Left lung (tissue), 10 donors: ENCODE measurements around the gene KCNF1. TPM values are rescaled to one million over a fixed set of nuclear protein-coding genes. Genes with fewer than 3 reads are reported as not detected.

ENCODE experiments used
- ATAC-seq: fragments of 200-7000 bp; cut with Tn5 transposase; one replicate; pipeline ENCODE4 v1.9.1; 2020; ENCODE audit warnings: moderate library complexity
- DNase-seq, 4 donors: peaks; one replicate each; pipeline ENCODE4 v3.0.0-alpha.2; 2013 to 2020
- H3K27ac ChIP-seq, 2 donors: fragments of 200-600 bp; sonication (generic) in 1 of 2; one replicate each; pipeline versions ENCODE4 v1.5.0 to v1.8.0; 2020 to 2021
- H3K27me3 ChIP-seq, 2 donors: fragments of 200-600 bp; sonication (generic) in 1 of 2; one replicate each; pipeline versions ENCODE4 v1.5.0 to v1.8.0; 2020 to 2021
- H3K36me3 ChIP-seq, 2 donors: fragments of 200-600 bp; sonication (generic) in 1 of 2; one replicate each; pipeline versions ENCODE4 v1.5.0 to v1.8.0; 2020 to 2021
- H3K4me1 ChIP-seq, 2 donors: fragments of 200-600 bp; one replicate each; pipeline ENCODE4 v1.8.0; 2021
- H3K4me3 ChIP-seq, 2 donors: fragments of 200-600 bp; sonication (generic) in 1 of 2; one replicate each; pipeline versions ENCODE4 v1.5.0 to v1.8.0; 2020 to 2021; ENCODE audit warnings: mild to moderate bottlenecking in 1 of 2
- H3K9me3 ChIP-seq, 2 donors: fragments of 200-600 bp; sonication (generic) in 1 of 2; one replicate each; pipeline versions ENCODE4 v1.5.0 to v1.8.0; 2020 to 2021
- intact Hi-C, 2 donors: fragments of 100-400 bp; cut with DNase I; formaldehyde crosslinking; loops; one replicate each; pipeline versions ENCODE4 v1.11.2 to v1.14.2; 2022
- polyA plus RNA-seq, 6 donors: library from polyadenylated mRNA; unstranded; fragments of 120-200 nt; gene quantifications; one replicate each; pipeline ENCODE4 v1.2.1, GENCODE V29; 2013; ENCODE audit not compliant: insufficient read length in 6 of 6
- total RNA-seq, 2 donors: library from RNA; stranded (reverse); fragmentation: NEBNext Ultra II Directional; extraction: Animal tissue kit (Norgen Biotek cat#: 25700); gene quantifications; one replicate each; pipeline ENCODE4 v1.2.1, GENCODE V29; 2021
- TF ChIP-seq, protein P1 (sequence below), 2 donors: fragments of 200-600 bp; sonication (generic) in 1 of 2; IDR thresholded peaks; one replicate each; pipeline versions ENCODE4 v1.5.0 to v1.8.0; 2021; ENCODE audit warnings: antibody characterized with exemption in 2 of 2
- donor health status: DM: no; HTN: yes; CAD: no.
- donor health status: DM: no; HTN: no; CAD: no.

Gene KCNF1
- total and polyA plus RNA-seq, 8 donors: 0.98 to 2.5 (median 1.8) TPM; not detected in 2

DNA sequence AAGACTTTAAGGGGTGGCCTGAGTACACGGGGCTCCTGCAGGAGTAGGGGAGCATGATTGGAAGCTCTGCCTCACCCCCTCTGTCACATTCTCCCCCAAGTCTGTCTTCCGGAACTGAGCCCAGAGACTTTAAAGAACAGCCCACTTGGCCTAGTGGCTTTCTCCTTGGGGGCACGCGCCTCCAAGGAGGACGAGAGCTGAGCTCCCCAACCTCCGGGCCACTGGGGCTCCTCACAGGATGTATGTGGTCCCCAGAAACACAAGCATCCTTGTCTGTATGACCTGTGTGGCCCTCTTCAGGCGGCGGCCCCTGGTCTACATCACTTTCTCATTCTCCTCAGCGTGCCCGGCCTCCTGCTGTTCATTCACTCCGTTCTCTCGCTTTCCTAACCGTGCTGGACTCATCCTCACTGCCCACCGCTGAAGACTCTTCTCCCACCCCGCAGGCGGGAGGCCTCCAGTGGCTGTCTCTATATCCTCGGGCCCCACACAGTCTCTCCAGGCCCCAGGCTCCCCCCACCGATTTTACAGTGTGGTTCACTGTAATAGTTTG is 23.7 kb downstream of the KCNF1 start:
- Histone ChIP-seq H3K4me3 (no peak overlapping the region), H3K27ac (no peak overlapping the region), H3K27me3 (peaks cover 0 to 26% of the 10 kb centered on the region in 2 donors), H3K36me3 (no peaks in the 10 kb centered on the region), H3K4me1 (no peaks in the 10 kb centered on the region), H3K9me3 (peaks cover 0 to 21% of the 10 kb centered on the region in 2 donors)
- no peak for ATAC-seq
- DNase-seq: no peak
- intact Hi-C loops: no loop called here
- TF ChIP-seq, protein P1, sequence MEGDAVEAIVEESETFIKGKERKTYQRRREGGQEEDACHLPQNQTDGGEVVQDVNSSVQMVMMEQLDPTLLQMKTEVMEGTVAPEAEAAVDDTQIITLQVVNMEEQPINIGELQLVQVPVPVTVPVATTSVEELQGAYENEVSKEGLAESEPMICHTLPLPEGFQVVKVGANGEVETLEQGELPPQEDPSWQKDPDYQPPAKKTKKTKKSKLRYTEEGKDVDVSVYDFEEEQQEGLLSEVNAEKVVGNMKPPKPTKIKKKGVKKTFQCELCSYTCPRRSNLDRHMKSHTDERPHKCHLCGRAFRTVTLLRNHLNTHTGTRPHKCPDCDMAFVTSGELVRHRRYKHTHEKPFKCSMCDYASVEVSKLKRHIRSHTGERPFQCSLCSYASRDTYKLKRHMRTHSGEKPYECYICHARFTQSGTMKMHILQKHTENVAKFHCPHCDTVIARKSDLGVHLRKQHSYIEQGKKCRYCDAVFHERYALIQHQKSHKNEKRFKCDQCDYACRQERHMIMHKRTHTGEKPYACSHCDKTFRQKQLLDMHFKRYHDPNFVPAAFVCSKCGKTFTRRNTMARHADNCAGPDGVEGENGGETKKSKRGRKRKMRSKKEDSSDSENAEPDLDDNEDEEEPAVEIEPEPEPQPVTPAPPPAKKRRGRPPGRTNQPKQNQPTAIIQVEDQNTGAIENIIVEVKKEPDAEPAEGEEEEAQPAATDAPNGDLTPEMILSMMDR (IDR thresholded peaks at IDR 0.05): no peak

GRCh38 chr2:10935953-10936942 is 24.5 kb downstream of the KCNF1 start:
- TF ChIP-seq, protein P1 (IDR thresholded peaks at IDR 0.05): peak in 1 of 2 donors; percentile 15

GRCh38 chr2:10939058-10939457 is 27.3 kb downstream of the KCNF1 start:
- Histone ChIP-seq H3K36me3 (no peaks in the 10 kb centered on the region), H3K4me1 (no peaks in the 10 kb centered on the region), H3K27me3 (peaks cover 0 to 24% of the 10 kb centered on the region in 2 donors), H3K27ac (no peak overlapping the region), H3K4me3 (no peak overlapping the region), H3K9me3 (peaks cover 0 to 21% of the 10 kb centered on the region in 2 donors)
- intact Hi-C loops: no loop called here
- no peak for ATAC-seq
- TF ChIP-seq, protein P1 (IDR thresholded peaks at IDR 0.05): no peak
- no peak for DNase-seq

More at GRCh38 chr2:10935953-10936942, 24.5 kb downstream of the KCNF1 start:
- ATAC-seq (peak; percentile 72), DNase-seq (peak in 1 of 4 donors; percentile 46)
- no peaks in the 10 kb centered on the region for H3K36me3 ChIP-seq
- H3K27ac ChIP-seq: no peak overlapping the region
- H3K4me1 ChIP-seq: no peaks in the 10 kb centered on the region
- peaks cover 0 to 21% of the 10 kb centered on the region in 2 donors for H3K9me3 ChIP-seq
- peaks cover 0 to 26% of the 10 kb centered on the region in 2 donors for H3K27me3 ChIP-seq
- intact Hi-C loops: no loop called here
- H3K4me3 ChIP-seq: no peak overlapping the region

DNA sequence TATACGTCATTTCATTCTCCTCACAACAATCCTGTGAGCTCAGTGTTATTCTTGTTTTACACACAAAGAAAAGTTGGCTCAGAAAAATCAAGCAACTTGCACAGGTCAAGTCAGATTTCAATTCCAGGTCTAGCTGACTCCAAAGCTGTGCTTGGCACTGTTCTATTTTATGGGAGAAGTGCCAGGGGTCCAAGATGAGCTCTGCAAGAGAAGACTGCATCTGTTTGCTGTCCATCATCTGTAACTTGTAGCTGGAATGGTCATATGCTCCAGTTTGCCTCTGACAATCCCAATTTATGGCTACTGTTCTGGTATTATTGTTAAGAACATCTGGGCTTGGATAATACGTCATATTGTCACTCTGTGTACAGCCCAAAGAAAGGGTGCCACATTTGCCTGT is 28.9 kb downstream of the KCNF1 start:
- intact Hi-C loops: no loop called here
- ATAC-seq: no peak
- Histone ChIP-seq H3K27me3 (peaks cover 0 to 22% of the 10 kb centered on the region in 2 donors), H3K4me3 (no peak overlapping the region), H3K27ac (no peak overlapping the region), H3K36me3 (no peaks in the 10 kb centered on the region), H3K4me1 (no peaks in the 10 kb centered on the region), H3K9me3 (peaks cover 0 to 21% of the 10 kb centered on the region in 2 donors)
- no peak for DNase-seq
- TF ChIP-seq, protein P1 (IDR thresholded peaks at IDR 0.05): no peak

GRCh38 chr2:10941383-10941782 is 29.6 kb downstream of the KCNF1 start:
- H3K27ac ChIP-seq: no peak overlapping the region
- no peak for ATAC-seq
- H3K36me3 ChIP-seq: no peaks in the 10 kb centered on the region
- intact Hi-C loops: no loop called here
- H3K4me1 ChIP-seq: no peaks in the 10 kb centered on the region
- H3K9me3 ChIP-seq: peaks cover 0 to 21% of the 10 kb centered on the region in 2 donors
- TF ChIP-seq, protein P1 (IDR thresholded peaks at IDR 0.05): no peak
- no peak for DNase-seq
- no peak overlapping the region for H3K4me3 ChIP-seq
- H3K27me3 ChIP-seq: peaks cover 0 to 30% of the 10 kb centered on the region in 2 donors
